SH-SY5Y (cell line): ENCODE data around the gene BRMS1L.

Experiments
- GATA2 ChIP-seq: IDR thresholded peaks from 2 replicates; pipeline ENCODE4 v1.6.1; 2011; ENCODE audit warnings: mild to moderate bottlenecking, low read depth, low read length
- GATA3 ChIP-seq: IDR thresholded peaks from 2 replicates; pipeline ENCODE4 v1.6.1; 2011; ENCODE audit warnings: low read depth, mild to moderate bottlenecking, low read length, moderate library complexity

- TF ChIP-seq GATA2 (no peak), GATA3 (no peak)
Observed at GRCh38 chr14:35911097-35911496, 85.0 kb downstream of the BRMS1L start.
